Stomach (tissue), 9 donors: ENCODE data around the gene PERCC1. TPM values are rescaled to one million over a fixed set of nuclear protein-coding genes. Genes with fewer than 3 reads are reported as not detected.
A peak's percentile ranks its signal among the peaks of the same experiment; 100 is the strongest.

Experiments
- DNase-seq, 2 donors: peaks; one replicate each; pipeline versions ENCODE4 v3.0.0 to v3.0.0-alpha.2; 2013 to 2019
- H3K27ac ChIP-seq, 5 donors: fragments of 200-600 bp in 4 of 5; sonication (generic) in 4 of 5; one replicate each; pipeline ENCODE4 v1.5.1; 2013 to 2019; ENCODE audit warnings: mild to moderate bottlenecking in 1 of 5, moderate library complexity in 1 of 5
- H3K27me3 ChIP-seq, 3 donors: fragments of 200-600 bp; sonication (generic); one replicate each; pipeline ENCODE4 v1.5.1; 2017 to 2019; ENCODE audit warnings: mixed run types in 1 of 3
- H3K36me3 ChIP-seq, 4 donors: fragments of 200-600 bp; sonication (generic); 1 replicate in 3 of 4; 2 replicates in 1 of 4; pipeline ENCODE4 v1.5.1; 2016 to 2019
- H3K4me1 ChIP-seq, 4 donors: fragments of 200-600 bp; sonication (generic); one replicate each; pipeline ENCODE4 v1.5.1; 2016 to 2019
- H3K4me3 ChIP-seq, 4 donors: fragments of 200-600 bp; sonication (generic) in 3 of 4; one replicate each; pipeline ENCODE4 v1.5.1; 2016 to 2019; ENCODE audit warnings: mild to moderate bottlenecking in 1 of 4
- H3K9me3 ChIP-seq, 4 donors: fragments of 200-600 bp; sonication (generic); one replicate each; pipeline ENCODE4 v1.5.1; 2016 to 2019
- CTCF ChIP-seq, 7 experiments: fragments of 450-650 bp in 4 of 7; fragments of 200-600 bp in 3 of 7; sonication (generic) in 3 of 7; IDR thresholded peaks; one replicate each; pipeline ENCODE4 v1.5.1; 2016 to 2019; ENCODE audit warnings: antibody characterized with exemption in 7 of 7, control low read depth in 2 of 7, mild to moderate bottlenecking in 1 of 7
- EP300 ChIP-seq: sonication (generic); formaldehyde crosslinking; IDR thresholded peaks from one replicate; pipeline ENCODE4 v1.6.1; 2017; ENCODE audit warnings: antibody characterized with exemption
- POLR2A ChIP-seq, 4 donors: fragments of 450-650 bp; IDR thresholded peaks; one replicate each; pipeline ENCODE4 v1.6.1; 2016; ENCODE audit warnings: antibody characterized with exemption in 4 of 4, control low read depth in 2 of 4, mild to moderate bottlenecking in 1 of 4, moderate library complexity in 1 of 4
- POLR2AphosphoS5 ChIP-seq, 3 donors: sonication (generic); formaldehyde crosslinking; IDR thresholded peaks; one replicate each; pipeline ENCODE4 v1.6.1; 2016; ENCODE audit warnings: antibody characterized with exemption in 3 of 3
- WGBS, 5 donors: extraction: QIAGEN DNeasy Blood & Tissue Kit in 3 of 5; methylation state at CpG; one replicate each; pipeline versions ENCODE4 v1.1.5 to v1.1.7; 2013 to 2018; 5-methylcytosine and 5-hydroxymethylcytosine counted together
- intact Hi-C: fragments of 100-400 bp; cut with DNase I; formaldehyde crosslinking; loops from one replicate; pipeline ENCODE4 v1.15.1; 2023; ENCODE audit warnings: low total_unique reads
- polyA plus RNA-seq, 3 donors: library from polyadenylated mRNA; stranded (reverse); fragments of 200-250 nt; gene quantifications; one replicate each; pipeline ENCODE4 v1.2.3, GENCODE V29; 2013
- total RNA-seq, 5 donors: library from RNA; depleted of rRNA; stranded (reverse); fragments of >200 nt; gene quantifications; one replicate each; pipeline versions ENCODE4 v1.1.0 to v1.2.3, GENCODE V29; 2014 to 2016
- donor health status: healthy with polysubstance abuse.
- donor health status: Bipolar disorder and iron deficiency.
- donor health status: healthy.

PERCC1 gene
- total and polyA plus RNA-seq, 8 donors: 2.0 to 21.4 (median 3.3) TPM; not detected in 5

GRCh38 chr16:1422076-1422475, 8.8 kb upstream of the PERCC1 start:
- TF ChIP-seq CTCF (IDR thresholded peaks at IDR 0.05) (no peak), POLR2AphosphoS5 (IDR thresholded peaks at IDR 0.05) (no peak), EP300 (no peak), POLR2A (IDR thresholded peaks at IDR 0.05) (no peak)
- Histone ChIP-seq H3K9me3 (no peaks in the 10 kb centered on the region), H3K27ac (peak overlapping the region in 4 of 5 donors; percentile 86 to 98 (median 94)), H3K4me1 (peaks cover 17 to 44% (median 38%) of the 10 kb centered on the region in 4 donors), H3K4me3 (no peak overlapping the region), H3K27me3 (no peaks in the 10 kb centered on the region), H3K36me3 (peaks cover 0 to 13% (median 8%) of the 10 kb centered on the region in 4 donors)
- WGBS, 5 donors: 70 to 78% (median 76%) methylated on average over 10 of the region's 10 CpGs
- intact Hi-C loops: no loop called here
- DNase-seq: no peak

GRCh38 chr16:1424028-1424427, 6.8 kb upstream of the PERCC1 start:
- Histone ChIP-seq H3K4me3 (no peak overlapping the region), H3K36me3 (no peaks in the 10 kb centered on the region), H3K27me3 (no peaks in the 10 kb centered on the region), H3K27ac (no peak overlapping the region), H3K4me1 (peaks cover 17 to 35% (median 30%) of the 10 kb centered on the region in 4 donors), H3K9me3 (no peaks in the 10 kb centered on the region)
- DNase-seq: no peak
- intact Hi-C loops: no loop called here
- no peak for TF ChIP-seq EP300
- no peak for TF ChIP-seq CTCF (IDR thresholded peaks at IDR 0.05)
- TF ChIP-seq POLR2AphosphoS5 (IDR thresholded peaks at IDR 0.05): no peak
- no peak for TF ChIP-seq POLR2A (IDR thresholded peaks at IDR 0.05)
- WGBS, 5 donors: 90 to 96% (median 93%) methylated on average over 9 to 12 of the region's 12 CpGs

GRCh38 chr16:1425616-1426370, 5.1 kb upstream of the PERCC1 start:
- DNase-seq: no peak
- H3K36me3 ChIP-seq: no peaks in the 10 kb centered on the region
- no peak for TF ChIP-seq EP300
- no peak for TF ChIP-seq CTCF (IDR thresholded peaks at IDR 0.05)
- TF ChIP-seq POLR2AphosphoS5 (IDR thresholded peaks at IDR 0.05): no peak
- no peak for TF ChIP-seq POLR2A (IDR thresholded peaks at IDR 0.05)
- no peaks in the 10 kb centered on the region for H3K9me3 ChIP-seq
- WGBS, 5 donors: 80 to 88% (median 83%) methylated on average over 10 to 16 of the region's 16 CpGs
- intact Hi-C loops: no loop called here
- H3K4me3 ChIP-seq: no peak overlapping the region
- H3K4me1 ChIP-seq: peaks cover 23 to 38% (median 35%) of the 10 kb centered on the region in 4 donors
- no peaks in the 10 kb centered on the region for H3K27me3 ChIP-seq
- H3K27ac ChIP-seq: no peak overlapping the region

- TF ChIP-seq POLR2A (IDR thresholded peaks at IDR 0.05): no peak
- no peak for TF ChIP-seq CTCF (IDR thresholded peaks at IDR 0.05)
- no peak for TF ChIP-seq EP300
- no peak for TF ChIP-seq POLR2AphosphoS5 (IDR thresholded peaks at IDR 0.05)
- no peak overlapping the region for H3K4me3 ChIP-seq
- peak in 1 of 2 donors; percentile 71 for DNase-seq
- H3K36me3 ChIP-seq: no peaks in the 10 kb centered on the region
- 63 to 78% (median 69%) methylated on average over 15 to 42 of the region's 42 CpGs for WGBS, 5 donors
- H3K27ac ChIP-seq: no peak overlapping the region
- H3K27me3 ChIP-seq: peaks cover 0 to 4% (median 0%) of the 10 kb centered on the region in 3 donors
- H3K4me1 ChIP-seq: peaks cover 16 to 40% (median 37%) of the 10 kb centered on the region in 4 donors
- intact Hi-C loops: no loop called here
- no peaks in the 10 kb centered on the region for H3K9me3 ChIP-seq
Observed at GRCh38 chr16:1426734-1427471, 4.0 kb upstream of the PERCC1 start.
